ENCODE data around the gene RHOT1.

Gene RHOT1

DNA sequence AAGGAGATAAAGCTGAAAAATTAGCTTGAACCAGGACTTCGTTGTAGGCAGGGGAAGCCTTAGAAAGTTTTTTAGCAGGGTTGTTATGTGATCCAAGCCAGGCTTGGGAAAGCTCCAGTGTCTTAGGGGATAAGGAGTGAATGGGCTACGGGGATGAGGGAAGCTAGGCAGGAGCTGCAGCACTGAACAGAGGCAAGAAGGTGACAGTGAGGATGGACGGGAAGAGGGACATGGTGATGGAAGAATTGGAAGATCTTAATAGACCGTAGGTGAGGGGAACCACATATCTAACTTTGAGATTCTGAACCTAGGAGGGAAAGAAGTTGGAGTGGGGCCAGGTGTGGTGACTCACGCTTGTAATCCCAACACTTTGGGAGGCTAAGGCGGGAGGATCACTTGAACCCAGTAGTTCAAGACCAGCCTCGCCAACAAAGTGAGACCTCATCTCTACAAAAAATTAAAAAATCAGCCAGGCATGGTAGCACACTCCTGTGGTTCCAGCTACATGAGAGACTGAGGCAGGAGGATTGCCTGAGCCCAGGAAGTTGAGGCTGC lies 126.5 kb downstream of the RHOT1 start:
- DNase-seq = no peak

DNA sequence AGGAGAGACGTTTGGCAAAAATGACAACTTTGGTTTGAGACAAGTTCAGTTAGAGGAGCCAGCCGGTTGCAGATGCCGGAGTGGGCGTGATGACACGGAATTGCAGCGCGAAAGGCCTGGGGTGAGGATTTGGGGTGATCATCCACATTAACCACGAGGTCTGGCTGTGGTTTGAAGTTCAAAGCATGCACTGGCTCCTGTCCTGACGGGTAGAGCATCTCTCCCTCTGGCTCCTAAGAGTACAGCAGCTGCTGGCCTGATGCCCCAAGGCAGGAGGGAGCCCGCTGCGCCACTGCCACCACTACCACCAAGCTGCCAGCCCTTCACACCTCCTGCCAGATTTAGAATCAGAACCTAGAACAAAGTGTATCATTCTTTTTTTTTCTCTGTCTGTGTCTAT lies 127.1 kb downstream of the RHOT1 start:
- peak in 13 of 51 donors; percentile 11 to 58 (median 24) for DNase-seq

- DNase-seq = no peak
Observed at GRCh38 chr17:32271844-32272243, 129.5 kb downstream of the RHOT1 start.

DNA sequence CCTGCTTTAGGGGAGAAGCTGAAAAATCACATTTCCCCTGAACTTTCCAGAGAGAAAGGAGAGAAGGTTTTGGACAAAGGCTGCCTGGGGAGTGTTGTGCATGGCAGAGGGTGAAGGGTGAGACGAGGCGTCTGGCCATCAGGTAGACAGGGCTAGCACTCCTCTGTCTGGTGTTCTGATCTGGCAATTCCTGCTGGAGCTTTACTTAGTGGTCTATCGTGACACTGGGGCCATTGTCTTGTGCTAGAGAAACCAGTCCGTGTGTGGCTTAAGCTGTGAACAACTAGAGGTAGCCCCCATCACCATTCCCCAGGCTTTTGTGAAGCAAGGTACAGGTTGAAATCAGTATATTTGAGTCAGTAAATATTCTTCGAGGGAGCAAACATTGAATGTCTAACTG lies 131.8 kb downstream of the RHOT1 start:
- no peak for DNase-seq

DNA sequence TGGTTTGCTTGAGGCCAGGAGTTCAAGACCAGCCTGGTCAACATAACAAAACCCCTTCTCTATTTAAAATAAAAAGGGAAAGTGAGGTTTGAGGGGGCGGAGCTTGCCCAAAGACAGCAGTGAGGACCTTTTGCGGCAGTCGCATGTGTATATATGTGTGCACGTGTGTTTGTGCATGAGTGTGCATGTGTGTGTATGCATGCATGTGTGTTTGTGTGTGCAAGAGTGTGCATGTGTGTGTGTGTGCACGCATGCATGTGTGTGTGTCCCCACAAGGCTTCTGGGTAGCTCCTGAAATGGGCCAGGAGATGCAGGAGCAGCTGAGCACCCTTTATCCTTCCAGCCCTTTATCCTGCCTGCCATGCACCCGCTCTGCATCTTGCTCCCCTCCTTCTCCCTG lies 132.3 kb downstream of the RHOT1 start:
- no peak for DNase-seq
